GM06990 (cell line): ENCODE data around the gene EFCAB11.
A peak's percentile ranks its signal among the peaks of the same experiment; 100 is the strongest.

Source experiments
- DNase-seq: peaks from one replicate; pipeline ENCODE4 v3.0.0-alpha.2; 2011; ENCODE audit not compliant: insufficient read length; ENCODE audit errors: extremely low read depth
- H3K27me3 ChIP-seq: replicated peaks from 2 replicates; pipeline ENCODE4 v1.6.0; 2011; ENCODE audit warnings: low read length; ENCODE audit not compliant: control insufficient read depth, insufficient read depth
- H3K36me3 ChIP-seq: 2 replicates; pipeline ENCODE4 v1.5.1; 2011; ENCODE audit warnings: low read length; ENCODE audit not compliant: control insufficient read depth, insufficient read depth
- H3K4me3 ChIP-seq: replicated peaks from 2 replicates; pipeline ENCODE4 v1.5.1; 2011; ENCODE audit warnings: low read depth, mild to moderate bottlenecking, control low read depth, low read length
- CTCF ChIP-seq: IDR thresholded peaks from 2 replicates; pipeline ENCODE4 v1.5.1; 2011; ENCODE audit warnings: low read length, control low read depth, mild to moderate bottlenecking, inconsistent platforms; ENCODE audit not compliant: insufficient read depth, poor library complexity, severe bottlenecking

The EFCAB11 gene

GRCh38 chr14:89983375-89983774 lies 28.8 kb upstream of the EFCAB11 start:
- H3K4me3 ChIP-seq: no peak overlapping the region
- H3K36me3 ChIP-seq: peaks cover 8% of the 10 kb centered on the region
- TF ChIP-seq CTCF: no peak
- H3K27me3 ChIP-seq: no peaks in the 10 kb centered on the region
- DNase-seq: no peak

- Histone ChIP-seq H3K27me3 (no peaks in the 10 kb centered on the region), H3K4me3 (no peak overlapping the region), H3K36me3 (peaks cover 12% of the 10 kb centered on the region)
- DNase-seq: no peak
- TF ChIP-seq CTCF: no peak
Observed at GRCh38 chr14:89978656-89979055, 24.1 kb upstream of the EFCAB11 start.

- Histone ChIP-seq H3K27me3 (no peaks in the 10 kb centered on the region), H3K36me3 (peaks cover 13% of the 10 kb centered on the region), H3K4me3 (no peak overlapping the region)
- no peak for TF ChIP-seq CTCF
- DNase-seq: no peak
Observed at GRCh38 chr14:89977668-89978067, 23.1 kb upstream of the EFCAB11 start.

- H3K36me3 ChIP-seq: peaks cover 21% of the 10 kb centered on the region
- peak; percentile 81 for TF ChIP-seq CTCF
- no peak overlapping the region for H3K4me3 ChIP-seq
- H3K27me3 ChIP-seq: no peaks in the 10 kb centered on the region
- no peak for DNase-seq
Observed at GRCh38 chr14:89973234-89973823, 18.8 kb upstream of the EFCAB11 start.

GRCh38 chr14:89965839-89966238 lies 11.3 kb upstream of the EFCAB11 start:
- Histone ChIP-seq H3K36me3 (peaks cover 24% of the 10 kb centered on the region), H3K27me3 (no peaks in the 10 kb centered on the region), H3K4me3 (no peak overlapping the region)
- no peak for DNase-seq
- TF ChIP-seq CTCF: no peak
